ENCODE data around the gene TMEM37. TPM values are rescaled to one million over a fixed set of nuclear protein-coding genes. Genes with fewer than 3 reads are reported as not detected.

The TMEM37 gene
- total and polyA plus RNA-seq, 2 of the 8 experiments (the other 6 are each of a cell fraction or from before 2014, with no cell fraction given), result 11.0 to 16.2 TPM

- no peak for TF ChIP-seq ATF3 (IDR thresholded peaks at IDR 0.05; ENCODE audit: insufficient read depth, low read depth, low read length)
- TF ChIP-seq USF2 (IDR thresholded peaks at IDR 0.05; ENCODE audit: low read length), result no peak
- no peak for TF ChIP-seq MAFK (IDR thresholded peaks at IDR 0.05; ENCODE audit: low read depth, low read length)
- no peak for TF ChIP-seq SIN3A (conservative IDR thresholded peaks at IDR 0.05 in 1 of 2, IDR thresholded peaks at IDR 0.05 in 1 of 2; ENCODE audit: low read depth in 1 of 2, low read length in 2 of 2)
- no peak for TF ChIP-seq NRF1 (IDR thresholded peaks at IDR 0.05; ENCODE audit: low read depth, low read length)
- no peak for TF ChIP-seq BRCA1 (IDR thresholded peaks at IDR 0.05; ENCODE audit: low read depth, low read length)
These were observed 9.1 kb upstream of the TMEM37 start (continued) for GRCh38 chr2:119422360-119423107.
